GM03348 (cell line): Measurements from ENCODE around the gene SHE.
A peak's percentile ranks its signal among the peaks of the same experiment; 100 is the strongest.

Source experiments
- DNase-seq: peaks from one replicate; pipeline ENCODE4 v3.0.0; 2012; ENCODE audit warnings: low spot score

SHE gene

GRCh38 chr1:154446292-154446691 lies 55.9 kb downstream of the SHE start:
- peak; percentile 94 for DNase-seq

GRCh38 chr1:154445040-154445472 lies 57.2 kb downstream of the SHE start:
- peak; percentile 67 for DNase-seq

- DNase-seq, result no peak
Measured at GRCh38 chr1:154443274-154444013, 58.8 kb downstream of the SHE start.

GRCh38 chr1:154442006-154442740 lies 60.0 kb downstream of the SHE start:
- peak; percentile 65 for DNase-seq

GRCh38 chr1:154441241-154441888 lies 60.8 kb downstream of the SHE start:
- DNase-seq, result no peak

- DNase-seq, result no peak
Measured at GRCh38 chr1:154440036-154440804, 62.0 kb downstream of the SHE start.

- DNase-seq, result no peak
Measured at GRCh38 chr1:154436433-154436832, 65.8 kb downstream of the SHE start.

- DNase-seq, result no peak
Measured at GRCh38 chr1:154435599-154436200, 66.5 kb downstream of the SHE start.

- DNase-seq, result peak; percentile 74
Measured at GRCh38 chr1:154434346-154435085, 67.7 kb downstream of the SHE start.

GRCh38 chr1:154433161-154433764 lies 68.9 kb downstream of the SHE start:
- no peak for DNase-seq

- DNase-seq, result peak; percentile 88
Measured at GRCh38 chr1:154431586-154432373, 70.4 kb downstream of the SHE start.

- DNase-seq, result no peak
Measured at GRCh38 chr1:154430903-154431302, 71.3 kb downstream of the SHE start.

- DNase-seq, result no peak
Measured at GRCh38 chr1:154429841-154430611, 72.2 kb downstream of the SHE start.
